Heart left ventricle (tissue), 13 donors: ENCODE results near the gene SUN1.

Experiments used
- CTCF ChIP-seq, 12 donors: fragments of 200-600 bp; sonication (generic) in 4 of 12; IDR thresholded peaks; one replicate each; pipeline versions ENCODE4 v1.5.0 to v1.8.0; 2018 to 2022; ENCODE audit warnings: antibody characterized with exemption in 12 of 12, mild to moderate bottlenecking in 5 of 12
- POLR2A ChIP-seq, 2 donors: fragments of 450-650 bp; IDR thresholded peaks; one replicate each; pipeline ENCODE4 v1.6.1; 2017; ENCODE audit warnings: antibody characterized with exemption in 2 of 2, mild to moderate bottlenecking in 2 of 2, moderate library complexity in 2 of 2
- donor health status: ischemic (EF 13 %, LVEDD 7.1; RV severe dilation, severe dysfunction).
- donor health status: DM: no; HTN: yes; CAD: no.
- donor health status: DM: no; HTN: no; CAD: no.
- donor health status: ischemic (EF 25% LVEDD 6.9; RV normal size, moderate dysfunction).
- donor health status: ischemic (EF 25% LVEDD 5.7; RV mildly dilated, moderate dysfunction).
- donor health status: ischemic (EF 35%, LVEDD 5.7; RV mildly dilated, moderate dysfunction).
- donor health status: nonischemic (EF 11% LVEDD 7.7; RV severe dilation, severe dysfunction).
- donor health status: DM: yes; HTN: yes; CAD: no.
- donor health status: PGD.
- donor health status: ischemic (EF 29% LVEDD 5.4; RV normal size, mild dysfunction).
- donor health status: nonischemic (EF 23%, LVEDD 6.1; RV moderate dilation, normal function).

GRCh38 chr7:837001-837400, 4.7 kb downstream of the SUN1 start:
- no peak for TF ChIP-seq CTCF (IDR thresholded peaks at IDR 0.05)
- TF ChIP-seq POLR2A (IDR thresholded peaks at IDR 0.05), result no peak
